ENCODE results near the gene AKR1A1.

AKR1A1 gene

GRCh38 chr1:45507893-45508292 is 42.7 kb upstream of the AKR1A1 start:
- Histone ChIP-seq H3K9ac (no peak overlapping the region), H3K4me2 (no peak overlapping the region), H2AFZ (ENCODE audit: low read depth) (no peak overlapping the region), H3K4me3 (IDR thresholded peaks at IDR 0.05; ENCODE audit: insufficient read depth, low read depth, low read length) (no peak overlapping the region), H3K27me3 (ENCODE audit: insufficient read depth, low read depth) (no peaks in the 10 kb centered on the region), H3K27ac (no peak overlapping the region; the same call in 1 of the 2 replicates), H4K20me1 (ENCODE audit: insufficient read depth) (no peaks in the 10 kb centered on the region), H3K4me1 (ENCODE audit: low read depth, poor library complexity, severe bottlenecking) (no peaks in the 10 kb centered on the region), H3K79me2 (ENCODE audit: insufficient read depth, low read depth) (no peaks in the 10 kb centered on the region), H3K36me3 (ENCODE audit: insufficient read depth) (peaks cover 5% of the 10 kb centered on the region)
- TF ChIP-seq CTCF (conservative IDR thresholded peaks at IDR 0.05; ENCODE audit: low read depth, low read length) = no peak

- Histone ChIP-seq H2AFZ (ENCODE audit: low read depth) (no peak overlapping the region), H4K20me1 (ENCODE audit: insufficient read depth) (no peaks in the 10 kb centered on the region), H3K79me2 (ENCODE audit: insufficient read depth, low read depth) (no peaks in the 10 kb centered on the region), H3K36me3 (ENCODE audit: insufficient read depth) (peaks cover 5% of the 10 kb centered on the region), H3K4me3 (IDR thresholded peaks at IDR 0.05; ENCODE audit: insufficient read depth, low read depth, low read length) (no peak overlapping the region), H3K27ac (no peak overlapping the region; the same call in 1 of the 2 replicates), H3K9ac (no peak overlapping the region), H3K4me2 (no peak overlapping the region), H3K4me1 (ENCODE audit: low read depth, poor library complexity, severe bottlenecking) (no peaks in the 10 kb centered on the region), H3K27me3 (ENCODE audit: insufficient read depth, low read depth) (no peaks in the 10 kb centered on the region)
- TF ChIP-seq CTCF (conservative IDR thresholded peaks at IDR 0.05; ENCODE audit: low read depth, low read length) = no peak; the same call in 1 of the 2 replicates
Measured at GRCh38 chr1:45508295-45509151, 42.1 kb upstream of the AKR1A1 start.

GRCh38 chr1:45510036-45510971 is 40.3 kb upstream of the AKR1A1 start:
- no peaks in the 10 kb centered on the region for H4K20me1 ChIP-seq (ENCODE audit: insufficient read depth)
- peaks cover 9% of the 10 kb centered on the region for H3K36me3 ChIP-seq (ENCODE audit: insufficient read depth)
- H3K9ac ChIP-seq = no peak overlapping the region
- no peaks in the 10 kb centered on the region for H3K4me1 ChIP-seq (ENCODE audit: low read depth, poor library complexity, severe bottlenecking)
- H3K27me3 ChIP-seq (ENCODE audit: insufficient read depth, low read depth) = no peaks in the 10 kb centered on the region
- H3K4me2 ChIP-seq = no peak overlapping the region
- no peak overlapping the region for H3K27ac ChIP-seq
- peaks cover 5% of the 10 kb centered on the region; the same call in 1 of the 2 replicates for H3K79me2 ChIP-seq (ENCODE audit: insufficient read depth, low read depth)
- TF ChIP-seq CTCF (conservative IDR thresholded peaks at IDR 0.05; ENCODE audit: low read depth, low read length) = no peak
- no peak overlapping the region for H3K4me3 ChIP-seq (IDR thresholded peaks at IDR 0.05; ENCODE audit: insufficient read depth, low read depth, low read length)
- no peak overlapping the region for H2AFZ ChIP-seq (ENCODE audit: low read depth)

- Histone ChIP-seq H3K27me3 (ENCODE audit: insufficient read depth, low read depth) (no peaks in the 10 kb centered on the region), H3K4me1 (ENCODE audit: low read depth, poor library complexity, severe bottlenecking) (peaks cover 3% of the 10 kb centered on the region), H3K27ac (no peak overlapping the region), H2AFZ (ENCODE audit: low read depth) (no peak overlapping the region), H3K4me2 (no peak overlapping the region), H3K9ac (no peak overlapping the region), H3K36me3 (ENCODE audit: insufficient read depth) (peaks cover 14% of the 10 kb centered on the region), H4K20me1 (ENCODE audit: insufficient read depth) (0 out of 2 replicates have a peak, but pooled peaks cover 3% of the 10 kb centered on the region), H3K4me3 (IDR thresholded peaks at IDR 0.05; ENCODE audit: insufficient read depth, low read depth, low read length) (no peak overlapping the region), H3K79me2 (ENCODE audit: insufficient read depth, low read depth) (peaks cover 10% of the 10 kb centered on the region; the same call in 1 of the 2 replicates)
- no peak for TF ChIP-seq CTCF (conservative IDR thresholded peaks at IDR 0.05; ENCODE audit: low read depth, low read length)
Measured at GRCh38 chr1:45510972-45511527, 39.6 kb upstream of the AKR1A1 start.
